K562 (cell line): ENCODE data around the gene KIF19. TPM values are rescaled to one million over a fixed set of nuclear protein-coding genes. Genes with fewer than 3 reads are reported as not detected.

Experiments
- GABPA ChIP-seq: fragments of 200-800 bp; sonication (Bioruptor generic); conservative IDR thresholded peaks from 2 replicates; pipeline ENCODE4 v1.6.1; 2016; ENCODE audit warnings: low read depth, missing genetic modification characterization, missing compliant biosample characterization
- HNRNPUL1 ChIP-seq: fragments of 200-400 bp; formaldehyde crosslinking; IDR thresholded peaks from 2 replicates; pipeline ENCODE4 v1.6.1; 2017; ENCODE audit warnings: low read length
- KLF10 ChIP-seq: fragments of 250-450 bp; sonication (Bioruptor Pico); IDR thresholded peaks from 2 replicates; pipeline ENCODE4 v1.6.1; 2021; ENCODE audit warnings: matching md5 sums
- KLF16 ChIP-seq: IDR thresholded peaks from 2 replicates; pipeline ENCODE4 v1.6.1; 2016; ENCODE audit warnings: antibody characterized with exemption
- NFIC ChIP-seq: fragments of 450-650 bp; IDR thresholded peaks from 2 replicates; pipeline ENCODE4 v1.6.1; 2017; ENCODE audit warnings: mild to moderate bottlenecking, inconsistent platforms
- PHTF2 ChIP-seq: fragments of 250-450 bp; sonication (Bioruptor Pico); IDR thresholded peaks from 2 replicates; pipeline ENCODE4 v1.5.0; 2021; ENCODE audit warnings: mild to moderate bottlenecking
- RBM34 ChIP-seq: fragments of 200-400 bp; formaldehyde crosslinking; IDR thresholded peaks from 2 replicates; pipeline ENCODE4 v1.6.1; 2018; ENCODE audit warnings: low read length, borderline replicate concordance; ENCODE audit not compliant: insufficient read depth
- SMARCE1 ChIP-seq: fragments of 450-650 bp; IDR thresholded peaks from 2 replicates; pipeline ENCODE4 v1.7.1; 2016; ENCODE audit warnings: mild to moderate bottlenecking
- SREBF1 ChIP-seq: fragments of 150-350 bp; IDR thresholded peaks from 2 replicates; pipeline ENCODE4 v1.6.1; 2014; ENCODE audit warnings: antibody characterized with exemption, low read depth, low read length, borderline replicate concordance
- TCFL5 ChIP-seq: fragments of 250-450 bp; sonication (Bioruptor Pico); conservative IDR thresholded peaks from 2 replicates; pipeline ENCODE4 v1.6.1; 2021; ENCODE audit warnings: mild to moderate bottlenecking, moderate library complexity, matching md5 sums
- TEAD2 ChIP-seq: fragments of 450-650 bp; IDR thresholded peaks from 2 replicates; pipeline ENCODE4 v1.6.1; 2016; ENCODE audit warnings: missing genetic modification characterization, control low read depth, missing compliant biosample characterization
- TGIF2 ChIP-seq: sonication (generic); formaldehyde crosslinking; IDR thresholded peaks from 2 replicates; pipeline ENCODE4 v1.8.1; 2022; ENCODE audit warnings: mild to moderate bottlenecking, missing genetic modification reagents, moderate library complexity
- ZBTB17 ChIP-seq: fragments of 450-650 bp; formaldehyde crosslinking; IDR thresholded peaks from 2 replicates; pipeline ENCODE4 v1.4.0; 2020; ENCODE audit warnings: mild to moderate bottlenecking
- polyA plus RNA-seq, 8 experiments: library from polyadenylated mRNA; depleted of rRNA in 4 of 8; stranded (reverse) in 5 of 8; unstranded in 3 of 8; fragments of >200 nt; fragmentation: Nextera tagmentation in 2 of 8; fragmentation: Illumina TruSeq in 1 of 8; extraction: Ambion mirVana in 2 of 8; extraction: Trizol in 1 of 8; gene quantifications; 2 replicates each; pipeline versions ENCODE4 v1.2.1 to v1.2.3, GENCODE V29; 2011 to 2014; ENCODE audit warnings: inconsistent platforms in 1 of 8, missing spikeins in 1 of 8
- total RNA-seq, 7 experiments: library from RNA; depleted of rRNA in 6 of 7; stranded (reverse); fragments of >200 nt in 6 of 7; fragmentation: Illumina TruSeq in 2 of 7; extraction: Trizol in 2 of 7; gene quantifications; 2 replicates each; pipeline versions ENCODE4 v1.2.1 to v1.2.3, GENCODE V29; 2011 to 2021; ENCODE audit warnings: low replicate concordance in 1 of 7
- TF ChIP-seq, protein P1 (sequence below): sonication (generic); formaldehyde crosslinking; IDR thresholded peaks from 2 replicates; pipeline ENCODE4 v1.8.0; 2022; ENCODE audit warnings: missing genetic modification reagents, mild to moderate bottlenecking, moderate library complexity, borderline replicate concordance
- TF ChIP-seq, protein P2 (sequence below): fragments of 450-650 bp; IDR thresholded peaks from one replicate; pipeline ENCODE4 v1.6.1; 2018; ENCODE audit warnings: mild to moderate bottlenecking, moderate library complexity; ENCODE audit not compliant: partially characterized antibody
- TF ChIP-seq, protein P3 (sequence below), 2 experiments: fragments of 200-800 bp in 1 of 2; sonication (Bioruptor generic) in 1 of 2; sonication (generic) in 1 of 2; formaldehyde crosslinking in 1 of 2; IDR thresholded peaks in 1 of 2; conservative IDR thresholded peaks in 1 of 2; 2 replicates each; pipeline versions ENCODE4 v1.5.0 to v1.6.1; 2016 to 2020; ENCODE audit warnings: missing compliant biosample characterization in 1 of 2, missing genetic modification characterization in 1 of 2, missing genetic modification reagents in 1 of 2

The KIF19 gene
- total and polyA plus RNA-seq, 9 of the 15 experiments (the other 6 are each of a cell fraction or from before 2014, with no cell fraction given) = 0.10 TPM; not detected in 8

DNA sequence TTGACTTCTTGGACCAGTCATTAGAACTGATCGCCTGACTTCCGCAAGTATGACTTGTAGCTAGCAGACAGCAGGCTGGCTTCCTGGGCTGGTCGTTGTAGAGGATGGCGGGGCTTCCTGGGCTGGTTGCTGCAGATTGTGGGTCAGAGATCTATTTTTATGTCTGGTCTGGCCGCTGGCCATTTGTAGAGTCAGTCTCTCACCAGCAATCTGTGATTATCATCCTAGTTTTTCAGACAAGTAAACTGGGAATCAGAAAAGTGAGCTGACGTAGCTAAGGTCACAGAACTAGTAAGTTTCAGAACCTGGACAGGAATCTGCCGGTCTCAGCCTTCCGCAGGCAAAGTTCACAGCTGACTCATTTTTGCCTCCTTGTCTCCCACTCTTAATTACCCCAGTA, 60.4 kb downstream of the KIF19 start (continued):
- TF ChIP-seq KLF10 (CRISPR knock-in tag) (no peak), KLF16 (no peak), TGIF2 (CRISPR knock-in tag) (no peak), SREBF1 (no peak), NFIC (0 out of 2 replicates have a peak, but pooled peaks have one; percentile 5), SMARCE1 (no peak), ZBTB17 (CRISPR knock-in tag) (peak; percentile 80; the same call in 1 of the 2 replicates), TCFL5 (no peak), PHTF2 (no peak), HNRNPUL1 (no peak), TEAD2 (tag) (no peak), GABPA (tag) (peak; percentile 72), RBM34 (no peak)
- TF ChIP-seq, protein P1, sequence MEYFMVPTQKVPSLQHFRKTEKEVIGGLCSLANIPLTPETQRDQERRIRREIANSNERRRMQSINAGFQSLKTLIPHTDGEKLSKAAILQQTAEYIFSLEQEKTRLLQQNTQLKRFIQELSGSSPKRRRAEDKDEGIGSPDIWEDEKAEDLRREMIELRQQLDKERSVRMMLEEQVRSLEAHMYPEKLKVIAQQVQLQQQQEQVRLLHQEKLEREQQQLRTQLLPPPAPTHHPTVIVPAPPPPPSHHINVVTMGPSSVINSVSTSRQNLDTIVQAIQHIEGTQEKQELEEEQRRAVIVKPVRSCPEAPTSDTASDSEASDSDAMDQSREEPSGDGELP (CRISPR knock-in tag) = peak; percentile 32; the same call in 1 of the 2 replicates
- TF ChIP-seq, protein P2, sequence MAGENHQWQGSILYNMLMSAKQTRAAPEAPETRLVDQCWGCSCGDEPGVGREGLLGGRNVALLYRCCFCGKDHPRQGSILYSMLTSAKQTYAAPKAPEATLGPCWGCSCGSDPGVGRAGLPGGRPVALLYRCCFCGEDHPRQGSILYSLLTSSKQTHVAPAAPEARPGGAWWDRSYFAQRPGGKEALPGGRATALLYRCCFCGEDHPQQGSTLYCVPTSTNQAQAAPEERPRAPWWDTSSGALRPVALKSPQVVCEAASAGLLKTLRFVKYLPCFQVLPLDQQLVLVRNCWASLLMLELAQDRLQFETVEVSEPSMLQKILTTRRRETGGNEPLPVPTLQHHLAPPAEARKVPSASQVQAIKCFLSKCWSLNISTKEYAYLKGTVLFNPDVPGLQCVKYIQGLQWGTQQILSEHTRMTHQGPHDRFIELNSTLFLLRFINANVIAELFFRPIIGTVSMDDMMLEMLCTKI = no peak
- TF ChIP-seq, protein P3, sequence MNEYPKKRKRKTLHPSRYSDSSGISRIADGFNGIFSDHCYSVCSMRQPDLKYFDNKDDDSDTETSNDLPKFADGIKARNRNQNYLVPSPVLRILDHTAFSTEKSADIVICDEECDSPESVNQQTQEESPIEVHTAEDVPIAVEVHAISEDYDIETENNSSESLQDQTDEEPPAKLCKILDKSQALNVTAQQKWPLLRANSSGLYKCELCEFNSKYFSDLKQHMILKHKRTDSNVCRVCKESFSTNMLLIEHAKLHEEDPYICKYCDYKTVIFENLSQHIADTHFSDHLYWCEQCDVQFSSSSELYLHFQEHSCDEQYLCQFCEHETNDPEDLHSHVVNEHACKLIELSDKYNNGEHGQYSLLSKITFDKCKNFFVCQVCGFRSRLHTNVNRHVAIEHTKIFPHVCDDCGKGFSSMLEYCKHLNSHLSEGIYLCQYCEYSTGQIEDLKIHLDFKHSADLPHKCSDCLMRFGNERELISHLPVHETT (CRISPR knock-in tag; conservative IDR thresholded peaks at IDR 0.05 in 1 of 2, IDR thresholded peaks at IDR 0.05 in 1 of 2) = no peak
- TF ChIP-seq, all 486 proteins: peak for 11
